ENCODE measurements around the gene FGD6.

FGD6 gene

GRCh38 chr12:95185854-95186253 lies 31.4 kb downstream of the FGD6 start:
- no peak for TF ChIP-seq SUZ12 (IDR thresholded peaks at IDR 0.05; ENCODE audit: extremely low read depth, insufficient read depth, insufficient read length)
- H3K4me3 ChIP-seq (ENCODE audit: insufficient read length, low read depth) = no peak overlapping the region
- H3K4me1 ChIP-seq (ENCODE audit: insufficient read depth, insufficient read length) = no peaks in the 10 kb centered on the region
- DNase-seq (ENCODE audit: low read depth, low spot score) = no peak
- H3K9me3 ChIP-seq (ENCODE audit: insufficient read depth, low read length) = no peaks in the 10 kb centered on the region
- H3K27me3 ChIP-seq (ENCODE audit: insufficient read depth, insufficient read length) = no peaks in the 10 kb centered on the region
- H3K9ac ChIP-seq (ENCODE audit: insufficient read length, low read depth) = no peak overlapping the region
- H3K36me3 ChIP-seq (ENCODE audit: insufficient read depth, insufficient read length, low read length) = peaks cover 4% of the 10 kb centered on the region

- Histone ChIP-seq H3K27me3 (ENCODE audit: insufficient read depth, insufficient read length) (no peaks in the 10 kb centered on the region), H3K4me3 (ENCODE audit: insufficient read length, low read depth) (no peak overlapping the region), H3K4me1 (ENCODE audit: insufficient read depth, insufficient read length) (no peaks in the 10 kb centered on the region), H3K9ac (ENCODE audit: insufficient read length, low read depth) (no peak overlapping the region), H3K9me3 (ENCODE audit: insufficient read depth, low read length) (no peaks in the 10 kb centered on the region), H3K36me3 (ENCODE audit: insufficient read depth, insufficient read length, low read length) (peaks cover 4% of the 10 kb centered on the region)
- TF ChIP-seq ZNF274 (IDR thresholded peaks at IDR 0.05; ENCODE audit: low read depth, low read length) = no peak
- TF ChIP-seq SUZ12 (IDR thresholded peaks at IDR 0.05; ENCODE audit: extremely low read depth, insufficient read depth, insufficient read length) = no peak
- no peak for TF ChIP-seq YY1 (IDR thresholded peaks at IDR 0.05; ENCODE audit: insufficient read depth, insufficient read length)
- DNase-seq (ENCODE audit: low read depth, low spot score) = no peak
These were observed 32.2 kb downstream of the FGD6 start for GRCh38 chr12:95185072-95185471.

- Histone ChIP-seq H3K36me3 (ENCODE audit: insufficient read depth, insufficient read length, low read length) (peaks cover 4% of the 10 kb centered on the region), H3K27me3 (ENCODE audit: insufficient read depth, insufficient read length) (no peaks in the 10 kb centered on the region), H3K4me3 (ENCODE audit: insufficient read length, low read depth) (no peak overlapping the region), H3K9ac (ENCODE audit: insufficient read length, low read depth) (no peak overlapping the region), H3K4me1 (ENCODE audit: insufficient read depth, insufficient read length) (no peaks in the 10 kb centered on the region), H3K9me3 (ENCODE audit: insufficient read depth, low read length) (no peaks in the 10 kb centered on the region)
- DNase-seq (ENCODE audit: low read depth, low spot score) = no peak
- TF ChIP-seq SUZ12 (IDR thresholded peaks at IDR 0.05; ENCODE audit: extremely low read depth, insufficient read depth, insufficient read length) (no peak), ZNF274 (IDR thresholded peaks at IDR 0.05; ENCODE audit: low read depth, low read length) (no peak), YY1 (IDR thresholded peaks at IDR 0.05; ENCODE audit: insufficient read depth, insufficient read length) (no peak)
These were observed 33.1 kb downstream of the FGD6 start for GRCh38 chr12:95184121-95184520.

- no peak for DNase-seq (ENCODE audit: low read depth, low spot score)
- Histone ChIP-seq H3K36me3 (ENCODE audit: insufficient read depth, insufficient read length, low read length) (peaks cover 4% of the 10 kb centered on the region), H3K4me3 (ENCODE audit: insufficient read length, low read depth) (no peak overlapping the region), H3K9me3 (ENCODE audit: insufficient read depth, low read length) (no peaks in the 10 kb centered on the region), H3K9ac (ENCODE audit: insufficient read length, low read depth) (no peak overlapping the region), H3K4me1 (ENCODE audit: insufficient read depth, insufficient read length) (no peaks in the 10 kb centered on the region), H3K27me3 (ENCODE audit: insufficient read depth, insufficient read length) (no peaks in the 10 kb centered on the region)
- no peak for TF ChIP-seq YY1 (IDR thresholded peaks at IDR 0.05; ENCODE audit: insufficient read depth, insufficient read length)
- TF ChIP-seq SUZ12 (IDR thresholded peaks at IDR 0.05; ENCODE audit: extremely low read depth, insufficient read depth, insufficient read length) = no peak
- no peak for TF ChIP-seq ZNF274 (IDR thresholded peaks at IDR 0.05; ENCODE audit: low read depth, low read length)
These were observed 34.3 kb downstream of the FGD6 start for GRCh38 chr12:95182868-95183415.

GRCh38 chr12:95181103-95181502 lies 36.2 kb downstream of the FGD6 start:
- Histone ChIP-seq H3K36me3 (ENCODE audit: insufficient read depth, insufficient read length, low read length) (peaks cover 4% of the 10 kb centered on the region), H3K9me3 (ENCODE audit: insufficient read depth, low read length) (no peaks in the 10 kb centered on the region), H3K4me1 (ENCODE audit: insufficient read depth, insufficient read length) (no peaks in the 10 kb centered on the region), H3K9ac (ENCODE audit: insufficient read length, low read depth) (no peak overlapping the region), H3K27me3 (ENCODE audit: insufficient read depth, insufficient read length) (no peaks in the 10 kb centered on the region), H3K4me3 (ENCODE audit: insufficient read length, low read depth) (no peak overlapping the region)
- TF ChIP-seq ZNF274 (IDR thresholded peaks at IDR 0.05; ENCODE audit: low read depth, low read length) (no peak), SUZ12 (IDR thresholded peaks at IDR 0.05; ENCODE audit: extremely low read depth, insufficient read depth, insufficient read length) (no peak), YY1 (IDR thresholded peaks at IDR 0.05; ENCODE audit: insufficient read depth, insufficient read length) (no peak)
- no peak for DNase-seq (ENCODE audit: low read depth, low spot score)

GRCh38 chr12:95179011-95179410 lies 38.3 kb downstream of the FGD6 start:
- Histone ChIP-seq H3K9me3 (ENCODE audit: insufficient read depth, low read length) (no peaks in the 10 kb centered on the region), H3K36me3 (ENCODE audit: insufficient read depth, insufficient read length, low read length) (no peaks in the 10 kb centered on the region), H3K27me3 (ENCODE audit: insufficient read depth, insufficient read length) (no peaks in the 10 kb centered on the region), H3K9ac (ENCODE audit: insufficient read length, low read depth) (no peak overlapping the region), H3K4me1 (ENCODE audit: insufficient read depth, insufficient read length) (no peaks in the 10 kb centered on the region), H3K4me3 (ENCODE audit: insufficient read length, low read depth) (no peak overlapping the region)
- DNase-seq (ENCODE audit: low read depth, low spot score) = no peak
- TF ChIP-seq SUZ12 (IDR thresholded peaks at IDR 0.05; ENCODE audit: extremely low read depth, insufficient read depth, insufficient read length) = no peak
- TF ChIP-seq YY1 (IDR thresholded peaks at IDR 0.05; ENCODE audit: insufficient read depth, insufficient read length) = no peak
- TF ChIP-seq ZNF274 (IDR thresholded peaks at IDR 0.05; ENCODE audit: low read depth, low read length) = no peak

- H3K9ac ChIP-seq (ENCODE audit: insufficient read length, low read depth) = no peak overlapping the region
- TF ChIP-seq YY1 (IDR thresholded peaks at IDR 0.05; ENCODE audit: insufficient read depth, insufficient read length) = no peak
- no peak for TF ChIP-seq ZNF274 (IDR thresholded peaks at IDR 0.05; ENCODE audit: low read depth, low read length)
- TF ChIP-seq SUZ12 (IDR thresholded peaks at IDR 0.05; ENCODE audit: extremely low read depth, insufficient read depth, insufficient read length) = no peak
- no peaks in the 10 kb centered on the region for H3K9me3 ChIP-seq (ENCODE audit: insufficient read depth, low read length)
- no peaks in the 10 kb centered on the region for H3K4me1 ChIP-seq (ENCODE audit: insufficient read depth, insufficient read length)
- H3K36me3 ChIP-seq (ENCODE audit: insufficient read depth, insufficient read length, low read length) = peaks cover under 1% of the 10 kb centered on the region
- no peaks in the 10 kb centered on the region for H3K27me3 ChIP-seq (ENCODE audit: insufficient read depth, insufficient read length)
- H3K4me3 ChIP-seq (ENCODE audit: insufficient read length, low read depth) = no peak overlapping the region
- no peak for DNase-seq (ENCODE audit: low read depth, low spot score)
These were observed 39.1 kb downstream of the FGD6 start for GRCh38 chr12:95178136-95178535.

Data from NT2/D1 (cell line).